Fibroblast of mammary gland (primary cell): ENCODE results near the gene NR6A1.
"Not testable (repeated sequence)": the region's sequence is repeated elsewhere in the genome, so short reads cannot be mapped to it uniquely, and the experiment has no call there.

ENCODE experiments used
- DNase-seq: peaks from one replicate; pipeline ENCODE4 v3.0.0-alpha.2; 2010; ENCODE audit warnings: low read depth
- H3K4me3 ChIP-seq: 2 replicates; pipeline ENCODE4 v1.5.1; 2011; ENCODE audit warnings: low read depth, mild to moderate bottlenecking, low read length, moderate library complexity; ENCODE audit not compliant: control insufficient read depth
- CTCF ChIP-seq: conservative IDR thresholded peaks from 2 replicates; pipeline ENCODE4 v1.5.1; 2011; ENCODE audit warnings: low read depth, low read length, inconsistent platforms; ENCODE audit not compliant: control insufficient read depth, insufficient read depth

The NR6A1 gene

GRCh38 chr9:124741149-124741548 is 30.0 kb downstream of the NR6A1 start:
- no peak overlapping the region for H3K4me3 ChIP-seq
- no peak for TF ChIP-seq CTCF
- no peak for DNase-seq

- TF ChIP-seq CTCF: no peak
- no peak overlapping the region for H3K4me3 ChIP-seq
- DNase-seq: no peak
Observed at GRCh38 chr9:124739360-124739759, 31.8 kb downstream of the NR6A1 start.

- not testable (repeated sequence) for DNase-seq, H3K4me3 ChIP-seq
Observed at GRCh38 chr9:124738075-124738474, 33.0 kb downstream of the NR6A1 start.

GRCh38 chr9:124735121-124735520 is 36.0 kb downstream of the NR6A1 start:
- TF ChIP-seq CTCF: no peak
- H3K4me3 ChIP-seq: no peak overlapping the region
- DNase-seq: peak; percentile 47

GRCh38 chr9:124734741-124735083 is 36.4 kb downstream of the NR6A1 start:
- DNase-seq, H3K4me3 ChIP-seq: not testable (repeated sequence)

- no peak overlapping the region for H3K4me3 ChIP-seq
- no peak for DNase-seq
- TF ChIP-seq CTCF: no peak
Observed at GRCh38 chr9:124733964-124734740, 37.0 kb downstream of the NR6A1 start.

- no peak overlapping the region for H3K4me3 ChIP-seq
- no peak for DNase-seq
- no peak for TF ChIP-seq CTCF
Observed at GRCh38 chr9:124730772-124731171, 40.3 kb downstream of the NR6A1 start.

- no peak for DNase-seq
- H3K4me3 ChIP-seq: no peak overlapping the region
- TF ChIP-seq CTCF: no peak
Observed at GRCh38 chr9:124726886-124727285, 44.2 kb downstream of the NR6A1 start.
